ELR (cell line): Measurements from ENCODE around the gene PLEKHG4B.
"Not testable (repeated sequence)": the region's sequence is repeated elsewhere in the genome, so short reads cannot be mapped to it uniquely, and the experiment has no call there.

Experiments used
- DNase-seq: peaks from one replicate; pipeline ENCODE4 v3.0.0-alpha.2; 2015; ENCODE audit warnings: low read depth

The PLEKHG4B gene

GRCh38 chr5:228886-229285 is 136.9 kb downstream of the PLEKHG4B start:
- DNase-seq: no peak

GRCh38 chr5:230711-231110 is 138.7 kb downstream of the PLEKHG4B start:
- DNase-seq: no peak

- no peak for DNase-seq
Measured at GRCh38 chr5:231661-232060, 139.7 kb downstream of the PLEKHG4B start.

DNA sequence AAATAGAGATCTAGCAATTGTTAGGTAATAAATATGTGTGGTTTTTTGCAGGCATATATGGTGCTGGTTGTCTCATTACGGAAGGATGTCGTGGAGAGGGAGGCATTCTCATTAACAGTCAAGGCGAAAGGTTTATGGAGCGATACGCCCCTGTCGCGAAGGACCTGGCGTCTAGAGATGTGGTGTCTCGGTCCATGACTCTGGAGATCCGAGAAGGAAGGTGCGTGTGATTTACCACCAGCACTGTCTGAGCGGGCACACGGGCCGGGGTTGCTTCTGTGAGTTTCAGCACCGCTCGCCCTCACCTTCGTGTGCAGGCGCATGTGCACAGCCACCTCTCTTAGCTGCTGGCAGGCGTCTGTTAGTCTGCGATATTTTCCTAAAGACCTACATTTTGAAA is 141.5 kb downstream of the PLEKHG4B start:
- not testable (repeated sequence) for DNase-seq

DNA sequence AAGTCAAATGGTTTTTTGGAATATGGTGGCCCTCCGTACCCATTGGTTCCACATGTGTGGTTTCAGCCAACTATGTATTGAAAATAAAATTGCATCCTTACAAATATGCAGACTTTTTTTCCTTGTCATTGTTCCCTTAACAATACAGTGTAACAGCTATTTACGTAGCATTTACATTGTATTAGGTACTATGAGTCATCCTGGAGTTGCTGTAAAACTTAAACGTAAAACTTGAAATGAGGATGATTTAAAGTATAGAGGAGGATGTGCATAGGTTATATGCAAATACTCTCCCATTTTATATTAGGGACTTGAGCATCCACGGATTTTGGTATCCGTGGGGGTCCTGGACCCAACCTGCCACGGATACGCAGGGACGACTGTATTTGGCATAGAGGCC is 142.5 kb downstream of the PLEKHG4B start:
- DNase-seq: no peak

DNA sequence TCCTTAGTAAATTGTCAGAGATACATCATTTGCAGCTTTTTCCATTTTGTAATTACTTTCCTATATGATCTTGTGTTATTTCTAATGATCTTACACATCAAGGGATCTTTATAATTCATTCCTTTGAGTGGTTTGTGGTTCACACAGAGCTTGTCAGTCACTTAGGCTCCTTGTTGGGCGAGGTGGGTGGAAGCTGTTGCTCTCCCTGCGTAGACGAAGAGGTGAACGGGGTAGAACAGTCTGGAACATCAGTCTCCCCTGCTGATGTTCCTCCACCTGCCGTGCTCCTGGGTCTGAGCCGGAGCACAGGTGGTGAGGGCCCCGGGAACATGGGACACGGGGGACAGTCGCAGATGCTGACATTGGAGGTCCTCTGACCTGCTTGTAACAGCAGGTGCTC is 143.6 kb downstream of the PLEKHG4B start:
- DNase-seq: not testable (repeated sequence)

DNA sequence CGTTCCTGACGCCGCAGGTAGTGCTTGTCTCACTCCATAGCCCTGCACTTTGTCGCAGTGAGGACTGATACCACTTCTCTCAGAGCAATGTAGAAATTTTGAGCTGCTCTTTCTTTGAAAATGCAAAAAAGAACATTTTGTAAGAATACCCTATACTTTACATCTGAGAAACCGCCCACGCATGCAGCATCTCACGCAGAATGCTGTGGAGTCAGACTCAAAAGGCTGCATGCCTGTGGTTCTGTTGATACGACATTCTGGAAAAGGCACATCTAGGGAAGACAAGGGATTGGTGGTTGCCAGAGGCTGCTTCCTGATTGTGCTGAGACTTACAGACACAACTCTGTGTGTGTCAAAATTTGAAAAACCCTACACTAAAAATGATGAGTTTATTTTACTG is 146.0 kb downstream of the PLEKHG4B start:
- not testable (repeated sequence) for DNase-seq
